Loucy (cell line): Measurements from ENCODE around the gene TRERF1.

ENCODE experiments used
- CTCF ChIP-seq: fragments of 200-600 bp; sonication (generic); conservative IDR thresholded peaks from 2 replicates; pipeline ENCODE4 v1.5.1; 2014; ENCODE audit warnings: mild to moderate bottlenecking, antibody characterized with exemption, low read length
- EZH2phosphoT487 ChIP-seq: fragments of 200-600 bp; IDR thresholded peaks from 2 replicates; pipeline ENCODE4 v1.6.1; 2018; ENCODE audit warnings: antibody characterized with exemption, mild to moderate bottlenecking, moderate library complexity, borderline replicate concordance

DNA sequence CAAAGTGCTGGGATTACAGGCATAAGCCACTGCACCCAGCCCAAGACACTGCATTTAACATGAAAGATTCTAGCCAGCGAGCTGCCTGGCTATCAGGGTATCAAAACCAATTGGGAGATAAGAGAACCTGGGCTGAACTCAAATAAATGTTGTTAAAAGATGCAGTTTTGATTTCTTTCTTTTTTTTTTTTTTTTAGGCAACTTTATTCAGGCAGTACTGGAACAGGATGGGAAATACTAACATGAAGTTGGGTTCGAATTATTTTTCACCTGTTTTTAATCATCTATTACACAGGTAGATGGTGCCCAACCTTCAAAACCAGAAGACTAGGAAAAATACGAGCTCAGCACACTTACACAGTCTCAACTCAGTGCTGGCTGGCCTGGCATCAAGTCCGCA lies 63.7 kb downstream of the TRERF1 start:
- TF ChIP-seq CTCF: no peak
- no peak for TF ChIP-seq EZH2phosphoT487
